GM12864 (cell line): Measurements from ENCODE around the gene C1S.

Experiments
- DNase-seq: peaks from one replicate; pipeline ENCODE4 v3.0.0-alpha.2; 2011; ENCODE audit warnings: low read depth
- H3K4me3 ChIP-seq: 2 replicates; pipeline ENCODE4 v1.5.1; 2011; ENCODE audit warnings: mild to moderate bottlenecking, low read depth, low read length, control low read depth
- CTCF ChIP-seq: IDR thresholded peaks from 2 replicates; pipeline ENCODE4 v1.5.1; 2011; ENCODE audit warnings: low read depth, mild to moderate bottlenecking, moderate library complexity, low read length, control low read depth, inconsistent platforms; ENCODE audit errors: missing control alignments

The C1S gene

GRCh38 chr12:7075939-7076338, 15.4 kb downstream of the C1S start:
- no peak for TF ChIP-seq CTCF
- DNase-seq, result no peak

GRCh38 chr12:7076493-7076892, 16.0 kb downstream of the C1S start:
- no peak for TF ChIP-seq CTCF
- DNase-seq, result no peak

More at GRCh38 chr12:7075939-7076338, 15.4 kb downstream of the C1S start:
- H3K4me3 ChIP-seq, result no peak overlapping the region

GRCh38 chr12:7078163-7078562, 17.6 kb downstream of the C1S start:
- DNase-seq, result no peak
- no peak overlapping the region for H3K4me3 ChIP-seq
- no peak for TF ChIP-seq CTCF

More at GRCh38 chr12:7076493-7076892, 16.0 kb downstream of the C1S start:
- no peak overlapping the region for H3K4me3 ChIP-seq

GRCh38 chr12:7079826-7080125, 19.3 kb downstream of the C1S start:
- H3K4me3 ChIP-seq, result no peak overlapping the region
- no peak for TF ChIP-seq CTCF
- no peak for DNase-seq

- no peak overlapping the region for H3K4me3 ChIP-seq
- no peak for TF ChIP-seq CTCF
- DNase-seq, result no peak
Measured at GRCh38 chr12:7081037-7081436, 20.5 kb downstream of the C1S start.

- DNase-seq, result no peak
- H3K4me3 ChIP-seq, result no peak overlapping the region
- no peak for TF ChIP-seq CTCF
Measured at GRCh38 chr12:7083125-7083524, 22.6 kb downstream of the C1S start.

GRCh38 chr12:7089196-7089871, 28.8 kb downstream of the C1S start:
- DNase-seq, result no peak
- TF ChIP-seq CTCF, result no peak
- H3K4me3 ChIP-seq, result no peak overlapping the region
